H1 (cell line): ENCODE data around the gene VASN.

Experiments used
- SIN3A ChIP-seq, 2 experiments: IDR thresholded peaks in 1 of 2; conservative IDR thresholded peaks in 1 of 2; 2 replicates each; pipeline ENCODE4 v1.6.1; 2011 to 2012; ENCODE audit warnings: low read length in 2 of 2, improper control_type of control experiment in 1 of 2, low read depth in 1 of 2, mild to moderate bottlenecking in 1 of 2
- TF ChIP-seq, protein P1 (sequence below): IDR thresholded peaks from 2 replicates; pipeline ENCODE4 v1.6.1; 2012; ENCODE audit warnings: inconsistent platforms
- TF ChIP-seq, protein P2 (sequence below), 3 experiments: IDR thresholded peaks; 1 replicate in 2 of 3; 2 replicates in 1 of 3; pipeline versions ENCODE4 v1.5.1 to v1.6.1; 2011; ENCODE audit warnings: low read length in 3 of 3, mild to moderate bottlenecking in 3 of 3, inconsistent platforms in 2 of 3, low read depth in 1 of 3, moderate library complexity in 1 of 3; ENCODE audit not compliant: insufficient read depth in 1 of 3; ENCODE audit errors: control extremely low read depth in 1 of 3

DNA sequence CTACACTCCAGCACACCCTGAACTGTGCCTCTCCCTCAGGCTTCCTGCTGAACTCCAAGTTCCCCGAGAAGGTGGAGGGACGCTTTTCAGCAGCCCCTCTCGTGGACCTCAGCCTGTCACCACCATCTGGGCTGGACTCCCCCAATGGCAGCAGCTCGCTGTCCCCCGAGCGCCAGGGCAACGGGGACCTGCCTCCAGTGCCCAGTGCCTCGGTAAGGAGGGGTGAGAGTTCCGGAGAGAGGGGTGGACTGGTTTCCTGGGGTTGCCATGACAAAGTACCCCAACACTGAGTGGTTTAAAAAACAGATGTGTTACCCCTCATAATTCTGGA is 38.4 kb upstream of the VASN start:
- TF ChIP-seq, protein P1, sequence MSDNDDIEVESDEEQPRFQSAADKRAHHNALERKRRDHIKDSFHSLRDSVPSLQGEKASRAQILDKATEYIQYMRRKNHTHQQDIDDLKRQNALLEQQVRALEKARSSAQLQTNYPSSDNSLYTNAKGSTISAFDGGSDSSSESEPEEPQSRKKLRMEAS, result no peak
- TF ChIP-seq, protein P2, sequence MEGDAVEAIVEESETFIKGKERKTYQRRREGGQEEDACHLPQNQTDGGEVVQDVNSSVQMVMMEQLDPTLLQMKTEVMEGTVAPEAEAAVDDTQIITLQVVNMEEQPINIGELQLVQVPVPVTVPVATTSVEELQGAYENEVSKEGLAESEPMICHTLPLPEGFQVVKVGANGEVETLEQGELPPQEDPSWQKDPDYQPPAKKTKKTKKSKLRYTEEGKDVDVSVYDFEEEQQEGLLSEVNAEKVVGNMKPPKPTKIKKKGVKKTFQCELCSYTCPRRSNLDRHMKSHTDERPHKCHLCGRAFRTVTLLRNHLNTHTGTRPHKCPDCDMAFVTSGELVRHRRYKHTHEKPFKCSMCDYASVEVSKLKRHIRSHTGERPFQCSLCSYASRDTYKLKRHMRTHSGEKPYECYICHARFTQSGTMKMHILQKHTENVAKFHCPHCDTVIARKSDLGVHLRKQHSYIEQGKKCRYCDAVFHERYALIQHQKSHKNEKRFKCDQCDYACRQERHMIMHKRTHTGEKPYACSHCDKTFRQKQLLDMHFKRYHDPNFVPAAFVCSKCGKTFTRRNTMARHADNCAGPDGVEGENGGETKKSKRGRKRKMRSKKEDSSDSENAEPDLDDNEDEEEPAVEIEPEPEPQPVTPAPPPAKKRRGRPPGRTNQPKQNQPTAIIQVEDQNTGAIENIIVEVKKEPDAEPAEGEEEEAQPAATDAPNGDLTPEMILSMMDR (IDR thresholded peaks at IDR 0.05; ENCODE audit: control extremely low read depth in 1 of 3, insufficient read depth in 1 of 3, low read depth in 1 of 3, low read length in 3 of 3), result no peak
- TF ChIP-seq SIN3A (conservative IDR thresholded peaks at IDR 0.05 in 1 of 2, IDR thresholded peaks at IDR 0.05 in 1 of 2; ENCODE audit: low read depth in 1 of 2, low read length in 2 of 2), result no peak
